ENCODE data around the gene CDC42BPB.

The CDC42BPB gene

GRCh38 chr14:102930753-102931579 is 126.4 kb downstream of the CDC42BPB start:
- Histone ChIP-seq H3K9ac (no peak overlapping the region), H3K27ac (no peak overlapping the region)

GRCh38 chr14:102930138-102930752 is 127.1 kb downstream of the CDC42BPB start:
- TF ChIP-seq CTCF (IDR thresholded peaks at IDR 0.05), result no peak
- Histone ChIP-seq H3K4me1 (peaks cover 2% of the 10 kb centered on the region), H3K9me3 (ENCODE audit: control insufficient read depth, low read length) (no peaks in the 10 kb centered on the region), H3K79me2 (no peaks in the 10 kb centered on the region), H3K27me3 (ENCODE audit: control insufficient read depth, insufficient read depth, low read length) (peaks cover 8% of the 10 kb centered on the region), H3K27ac (no peak overlapping the region), H3K4me2 (ENCODE audit: low read length) (no peak overlapping the region), H3K4me3 (ENCODE audit: low read depth, low read length) (no peak overlapping the region), H3K9ac (no peak overlapping the region), H2AFZ (peak overlapping the region; percentile 46), H3K36me3 (ENCODE audit: control insufficient read depth, insufficient read depth, low read length) (no peaks in the 10 kb centered on the region)

More at GRCh38 chr14:102930753-102931579, 126.4 kb downstream of the CDC42BPB start:
- H3K27me3 ChIP-seq (ENCODE audit: control insufficient read depth, insufficient read depth, low read length), result peaks cover 8% of the 10 kb centered on the region
- no peak overlapping the region for H3K4me2 ChIP-seq (ENCODE audit: low read length)
- no peak overlapping the region for H2AFZ ChIP-seq
- peaks cover 2% of the 10 kb centered on the region for H3K4me1 ChIP-seq
- no peak overlapping the region for H3K4me3 ChIP-seq (ENCODE audit: low read depth, low read length)
- no peaks in the 10 kb centered on the region for H3K79me2 ChIP-seq
- TF ChIP-seq CTCF (IDR thresholded peaks at IDR 0.05), result no peak
- H3K36me3 ChIP-seq (ENCODE audit: control insufficient read depth, insufficient read depth, low read length), result no peaks in the 10 kb centered on the region
- no peaks in the 10 kb centered on the region for H3K9me3 ChIP-seq (ENCODE audit: control insufficient read depth, low read length)

- Histone ChIP-seq H3K9ac (no peak overlapping the region), H3K36me3 (ENCODE audit: control insufficient read depth, insufficient read depth, low read length) (no peaks in the 10 kb centered on the region), H3K27me3 (ENCODE audit: control insufficient read depth, insufficient read depth, low read length) (peaks cover 8% of the 10 kb centered on the region), H3K27ac (no peak overlapping the region), H3K9me3 (ENCODE audit: control insufficient read depth, low read length) (no peaks in the 10 kb centered on the region), H3K79me2 (no peaks in the 10 kb centered on the region), H2AFZ (peak overlapping the region; percentile 51), H3K4me3 (ENCODE audit: low read depth, low read length) (no peak overlapping the region), H3K4me2 (ENCODE audit: low read length) (no peak overlapping the region), H3K4me1 (peaks cover 2% of the 10 kb centered on the region)
- TF ChIP-seq CTCF (IDR thresholded peaks at IDR 0.05), result no peak
Measured at GRCh38 chr14:102929241-102930137, 127.9 kb downstream of the CDC42BPB start.

- peaks cover 9% of the 10 kb centered on the region for H3K27me3 ChIP-seq (ENCODE audit: control insufficient read depth, insufficient read depth, low read length)
- no peaks in the 10 kb centered on the region for H3K9me3 ChIP-seq (ENCODE audit: control insufficient read depth, low read length)
- H3K9ac ChIP-seq, result no peak overlapping the region
Measured at GRCh38 chr14:102928412-102929240, 128.7 kb downstream of the CDC42BPB start.

More at GRCh38 chr14:102928412-102929240, 128.7 kb downstream of the CDC42BPB start:
- Histone ChIP-seq H3K27ac (no peak overlapping the region), H3K4me1 (peaks cover 2% of the 10 kb centered on the region), H3K36me3 (ENCODE audit: control insufficient read depth, insufficient read depth, low read length) (no peaks in the 10 kb centered on the region), H3K4me2 (ENCODE audit: low read length) (peak overlapping the region; percentile 48), H2AFZ (peak overlapping the region; percentile 53), H3K4me3 (ENCODE audit: low read depth, low read length) (no peak overlapping the region), H3K79me2 (no peaks in the 10 kb centered on the region)
- no peak for TF ChIP-seq CTCF (IDR thresholded peaks at IDR 0.05)

All from parathyroid adenoma (tissue), 2 donors.